Suprapubic skin (tissue), 4 donors: ENCODE measurements around the gene MEIKIN. TPM values are rescaled to one million over a fixed set of nuclear protein-coding genes. Genes with fewer than 3 reads are reported as not detected.

ENCODE experiments used
- DNase-seq, 2 donors: peaks; one replicate each; pipeline ENCODE4 v3.0.0-alpha.2; 2019; ENCODE audit warnings: low spot score in 2 of 2
- H3K27ac ChIP-seq: fragments of 200-600 bp; sonication (generic); one replicate; pipeline ENCODE4 v1.5.1; 2019
- H3K27me3 ChIP-seq: fragments of 200-600 bp; sonication (generic); one replicate; pipeline ENCODE4 v1.5.1; 2019
- H3K36me3 ChIP-seq: fragments of 200-600 bp; sonication (generic); one replicate; pipeline ENCODE4 v1.5.1; 2019
- H3K4me1 ChIP-seq: fragments of 200-600 bp; sonication (generic); one replicate; pipeline ENCODE4 v1.5.1; 2019
- H3K4me3 ChIP-seq: fragments of 200-600 bp; sonication (generic); one replicate; pipeline ENCODE4 v1.5.1; 2019; ENCODE audit warnings: mild to moderate bottlenecking
- H3K9me3 ChIP-seq: fragments of 200-600 bp; sonication (generic); one replicate; pipeline ENCODE4 v1.5.1; 2019
- EP300 ChIP-seq: sonication (generic); formaldehyde crosslinking; IDR thresholded peaks from one replicate; pipeline ENCODE4 v1.6.1; 2017; ENCODE audit warnings: antibody characterized with exemption
- POLR2A ChIP-seq, 2 donors: fragments of 450-650 bp; IDR thresholded peaks; one replicate each; pipeline ENCODE4 v1.6.1; 2017; ENCODE audit warnings: antibody characterized with exemption in 2 of 2, mild to moderate bottlenecking in 2 of 2, moderate library complexity in 2 of 2
- POLR2AphosphoS5 ChIP-seq, 3 donors: sonication (generic); formaldehyde crosslinking; IDR thresholded peaks; one replicate each; pipeline ENCODE4 v1.6.1; 2017; ENCODE audit warnings: antibody characterized with exemption in 3 of 3
- WGBS: methylation state at CpG from one replicate; pipeline ENCODE4 v1.1.5; 2018; 5-methylcytosine and 5-hydroxymethylcytosine counted together
- total RNA-seq, 4 donors: library from RNA; depleted of rRNA; stranded (reverse); fragments of >200 nt; gene quantifications; one replicate each; pipeline ENCODE4 v1.1.0, GENCODE V29; 2016
- TF ChIP-seq, protein P1 (sequence below), 2 donors: fragments of 200-600 bp in 1 of 2; fragments of 450-650 bp in 1 of 2; sonication (generic) in 1 of 2; IDR thresholded peaks; one replicate each; pipeline ENCODE4 v1.5.1; 2016 to 2019; ENCODE audit warnings: antibody characterized with exemption in 2 of 2, mild to moderate bottlenecking in 1 of 2, moderate library complexity in 1 of 2

The MEIKIN gene
- total RNA-seq, 4 donors from 2014 or later: not detected

DNA sequence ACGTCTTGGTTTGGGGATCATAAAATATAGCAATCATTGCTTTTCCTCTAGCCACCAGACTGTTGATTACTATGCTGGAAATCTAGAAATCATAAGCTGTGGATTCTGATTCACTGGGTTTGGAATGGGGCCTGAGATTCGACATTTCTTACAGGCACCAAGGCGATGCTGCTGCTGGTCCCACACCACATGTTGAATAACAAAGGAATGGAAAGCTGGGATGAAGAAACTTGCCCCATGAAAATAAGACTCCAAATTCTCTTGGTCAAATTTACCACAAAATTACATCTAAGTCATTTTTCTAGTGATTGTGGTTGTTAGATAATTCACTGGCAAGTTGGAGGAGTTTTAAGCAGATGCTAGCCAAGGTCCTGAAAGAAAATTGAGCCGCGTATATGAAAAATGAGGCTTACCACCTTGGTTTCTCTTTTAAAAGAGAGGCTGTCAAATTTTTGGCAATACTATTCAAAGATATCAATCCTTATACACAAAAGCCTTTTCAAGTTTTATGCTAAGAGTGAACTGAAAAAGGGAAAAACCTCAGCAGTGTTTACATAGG lies 23.0 kb upstream of the MEIKIN start:
- 60% methylated on average over 5 of the region's 5 CpGs for WGBS
- Histone ChIP-seq H3K27ac (no peak overlapping the region), H3K27me3 (no peaks in the 10 kb centered on the region), H3K36me3 (no peaks in the 10 kb centered on the region), H3K4me3 (no peak overlapping the region), H3K4me1 (no peaks in the 10 kb centered on the region), H3K9me3 (no peaks in the 10 kb centered on the region)
- TF ChIP-seq, protein P1, sequence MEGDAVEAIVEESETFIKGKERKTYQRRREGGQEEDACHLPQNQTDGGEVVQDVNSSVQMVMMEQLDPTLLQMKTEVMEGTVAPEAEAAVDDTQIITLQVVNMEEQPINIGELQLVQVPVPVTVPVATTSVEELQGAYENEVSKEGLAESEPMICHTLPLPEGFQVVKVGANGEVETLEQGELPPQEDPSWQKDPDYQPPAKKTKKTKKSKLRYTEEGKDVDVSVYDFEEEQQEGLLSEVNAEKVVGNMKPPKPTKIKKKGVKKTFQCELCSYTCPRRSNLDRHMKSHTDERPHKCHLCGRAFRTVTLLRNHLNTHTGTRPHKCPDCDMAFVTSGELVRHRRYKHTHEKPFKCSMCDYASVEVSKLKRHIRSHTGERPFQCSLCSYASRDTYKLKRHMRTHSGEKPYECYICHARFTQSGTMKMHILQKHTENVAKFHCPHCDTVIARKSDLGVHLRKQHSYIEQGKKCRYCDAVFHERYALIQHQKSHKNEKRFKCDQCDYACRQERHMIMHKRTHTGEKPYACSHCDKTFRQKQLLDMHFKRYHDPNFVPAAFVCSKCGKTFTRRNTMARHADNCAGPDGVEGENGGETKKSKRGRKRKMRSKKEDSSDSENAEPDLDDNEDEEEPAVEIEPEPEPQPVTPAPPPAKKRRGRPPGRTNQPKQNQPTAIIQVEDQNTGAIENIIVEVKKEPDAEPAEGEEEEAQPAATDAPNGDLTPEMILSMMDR (IDR thresholded peaks at IDR 0.05): no peak
- TF ChIP-seq POLR2AphosphoS5 (IDR thresholded peaks at IDR 0.05) (no peak), POLR2A (IDR thresholded peaks at IDR 0.05) (no peak), EP300 (no peak)
- DNase-seq: no peak

DNA sequence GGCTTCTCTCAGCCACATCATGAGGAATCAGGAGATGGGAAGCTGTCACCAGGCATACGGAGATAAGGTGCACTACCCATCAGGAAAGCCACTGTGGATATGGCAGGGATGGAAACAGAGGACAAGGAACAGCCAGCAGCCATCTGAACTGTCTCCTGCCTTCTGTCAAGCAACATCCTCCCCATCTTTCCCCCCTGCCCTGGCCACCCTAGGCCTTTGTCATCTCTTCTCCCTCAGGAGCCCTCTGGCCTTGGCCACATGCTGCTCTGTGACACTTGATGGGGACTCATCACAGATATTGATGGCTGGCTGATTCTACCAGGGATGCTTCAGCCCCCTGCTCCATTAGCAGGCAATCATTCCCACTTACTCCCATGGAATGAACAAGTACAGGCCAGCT lies 21.1 kb upstream of the MEIKIN start:
- no peaks in the 10 kb centered on the region for H3K27me3 ChIP-seq
- no peak overlapping the region for H3K27ac ChIP-seq
- no peaks in the 10 kb centered on the region for H3K36me3 ChIP-seq
- no peak for DNase-seq
- H3K4me3 ChIP-seq: no peak overlapping the region
- TF ChIP-seq, protein P1 (IDR thresholded peaks at IDR 0.05): no peak
- no peak for TF ChIP-seq EP300
- TF ChIP-seq POLR2A (IDR thresholded peaks at IDR 0.05): no peak
- no peak for TF ChIP-seq POLR2AphosphoS5 (IDR thresholded peaks at IDR 0.05)
- no peaks in the 10 kb centered on the region for H3K9me3 ChIP-seq
- no peaks in the 10 kb centered on the region for H3K4me1 ChIP-seq
- 100% methylated on average over 1 of the region's 1 CpG for WGBS

DNA sequence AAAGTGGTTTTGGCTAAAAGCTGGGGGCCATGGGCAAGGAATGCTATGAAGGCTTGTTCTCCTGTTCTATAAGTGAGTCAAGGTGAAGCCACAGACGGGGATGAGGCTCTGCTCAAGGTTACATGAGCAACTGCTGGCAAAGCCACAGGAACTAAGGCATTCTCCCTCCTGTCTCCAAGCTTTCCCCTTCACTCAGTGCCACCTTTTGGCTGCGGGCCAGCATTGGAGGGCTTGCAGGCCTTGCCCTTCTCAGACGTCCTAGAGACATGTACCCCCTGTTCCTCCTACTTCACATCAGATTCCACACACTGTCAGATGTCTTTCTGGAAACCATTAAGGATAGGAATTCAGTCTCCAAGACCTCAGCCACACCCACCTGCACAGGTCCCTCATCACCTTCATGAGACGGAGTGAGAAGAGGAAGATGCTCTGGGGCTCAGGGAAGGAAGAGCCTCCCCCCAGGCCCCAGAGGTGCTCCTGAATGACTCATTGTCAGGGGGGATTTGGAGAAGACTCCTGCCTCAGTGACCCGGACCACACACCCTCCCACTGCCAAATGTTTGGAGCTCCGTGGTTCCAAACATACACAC lies 20.5 kb upstream of the MEIKIN start:
- DNase-seq: no peak
- TF ChIP-seq EP300: no peak
- TF ChIP-seq, protein P1 (IDR thresholded peaks at IDR 0.05): no peak
- TF ChIP-seq POLR2AphosphoS5 (IDR thresholded peaks at IDR 0.05): no peak
- TF ChIP-seq POLR2A (IDR thresholded peaks at IDR 0.05): no peak
- Histone ChIP-seq H3K36me3 (no peaks in the 10 kb centered on the region), H3K4me1 (no peaks in the 10 kb centered on the region), H3K9me3 (no peaks in the 10 kb centered on the region), H3K4me3 (no peak overlapping the region), H3K27ac (no peak overlapping the region), H3K27me3 (no peaks in the 10 kb centered on the region)
- WGBS: 72% methylated on average over 6 of the region's 6 CpGs

DNA sequence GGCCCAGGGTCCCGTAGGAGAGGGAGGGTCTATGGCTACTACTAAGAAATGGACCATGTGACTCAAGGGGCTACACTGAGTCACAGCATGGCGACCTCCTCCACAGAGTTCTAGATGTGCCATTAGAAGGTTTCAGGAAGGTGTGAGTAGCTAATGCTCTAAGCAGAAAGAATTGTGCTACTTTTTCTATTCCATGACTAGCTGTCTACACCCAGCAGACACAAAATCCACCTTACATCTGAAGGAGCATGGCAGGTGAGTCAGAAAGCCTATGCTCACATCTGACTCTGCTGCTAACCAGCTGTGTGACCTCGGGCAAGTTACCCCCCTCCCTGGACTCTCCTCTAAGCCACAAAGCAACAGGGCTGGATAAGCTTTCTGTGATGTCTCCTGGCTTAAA lies 14.4 kb upstream of the MEIKIN start:
- DNase-seq: no peak
- Histone ChIP-seq H3K27ac (no peak overlapping the region), H3K4me1 (no peaks in the 10 kb centered on the region), H3K9me3 (no peaks in the 10 kb centered on the region), H3K4me3 (no peak overlapping the region), H3K27me3 (no peaks in the 10 kb centered on the region), H3K36me3 (no peaks in the 10 kb centered on the region)
- TF ChIP-seq POLR2AphosphoS5 (IDR thresholded peaks at IDR 0.05): no peak
- no peak for TF ChIP-seq POLR2A (IDR thresholded peaks at IDR 0.05)
- no peak for TF ChIP-seq EP300
- TF ChIP-seq, protein P1 (IDR thresholded peaks at IDR 0.05): no peak
- WGBS: 66% methylated on average over 3 of the region's 3 CpGs

DNA sequence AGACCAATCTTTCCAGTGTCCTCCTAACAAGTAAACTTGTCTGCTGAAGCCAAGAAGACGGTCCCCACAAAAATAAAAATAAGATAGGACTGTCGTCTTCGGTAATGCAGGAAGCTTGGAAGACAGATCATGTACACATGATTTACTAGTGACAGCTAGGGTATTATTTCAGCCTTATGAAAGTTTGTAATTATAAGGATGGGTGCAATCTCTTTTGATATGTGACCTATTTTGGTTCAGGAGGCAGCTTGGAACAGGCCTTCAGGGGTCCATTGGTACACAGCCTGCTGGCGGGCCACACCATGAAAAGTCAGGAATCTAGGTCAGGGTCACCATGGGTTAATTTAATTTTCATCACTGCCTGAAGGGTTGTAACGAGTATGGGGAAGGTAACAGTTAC lies 13.7 kb upstream of the MEIKIN start:
- DNase-seq: no peak
- Histone ChIP-seq H3K4me1 (no peaks in the 10 kb centered on the region), H3K9me3 (no peaks in the 10 kb centered on the region), H3K4me3 (no peak overlapping the region), H3K27ac (no peak overlapping the region), H3K27me3 (no peaks in the 10 kb centered on the region), H3K36me3 (no peaks in the 10 kb centered on the region)
- WGBS: 84% methylated on average over 5 of the region's 5 CpGs
- TF ChIP-seq POLR2A (IDR thresholded peaks at IDR 0.05) (no peak), EP300 (no peak), POLR2AphosphoS5 (IDR thresholded peaks at IDR 0.05) (no peak)
- TF ChIP-seq, protein P1 (IDR thresholded peaks at IDR 0.05): no peak
